NCI-H128 (cell line): Measurements from ENCODE around the gene C1QTNF7.

ENCODE experiments used
- DNase-seq: peaks from one replicate; lab custom pipeline; 2025; ENCODE audit not compliant: unreplicated experiment; lab: John Stamatoyannopoulos, UW

The C1QTNF7 gene

GRCh38 chr4:15455290-15455689 lies 27.5 kb downstream of the C1QTNF7 start:
- no peak for DNase-seq

DNA sequence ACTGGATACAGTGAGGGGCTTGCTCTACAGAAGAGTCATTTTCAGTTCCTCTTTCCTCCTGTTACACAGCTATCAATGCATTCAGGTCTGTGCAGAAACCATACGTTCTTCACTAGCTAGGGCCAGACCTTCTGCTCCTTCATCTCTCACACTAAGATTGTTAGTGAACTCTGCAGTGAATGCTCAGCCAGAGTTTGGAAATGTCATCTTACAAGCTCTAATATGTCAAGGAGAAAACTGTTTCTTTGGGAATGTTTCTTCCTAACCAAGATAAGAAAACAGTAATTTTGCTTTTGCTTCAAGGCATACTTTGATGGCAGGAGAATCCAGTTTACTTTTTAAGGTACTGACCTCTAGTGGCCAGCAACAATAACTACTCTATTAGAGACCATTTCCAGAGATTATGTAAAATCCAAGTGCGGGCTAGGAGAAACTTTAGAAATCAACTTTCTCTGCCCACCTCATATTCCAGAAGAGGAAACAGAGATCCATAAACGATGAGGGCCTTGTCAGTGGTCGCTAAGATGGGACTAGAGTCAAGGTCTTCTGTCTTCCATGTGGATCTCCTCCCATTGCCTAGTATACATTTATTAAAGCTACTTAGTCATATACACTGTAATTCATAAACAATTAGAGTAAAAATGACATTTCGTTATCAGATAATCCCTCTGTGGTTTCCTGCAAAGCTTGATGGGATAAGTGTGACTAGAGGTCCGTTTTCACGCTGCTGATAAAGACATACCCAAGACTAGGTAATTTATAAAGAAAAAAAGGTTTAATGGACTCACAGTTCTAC lies 29.8 kb downstream of the C1QTNF7 start:
- DNase-seq, result peak; percentile 0

GRCh38 chr4:15458616-15459015 lies 30.8 kb downstream of the C1QTNF7 start:
- no peak for DNase-seq

- no peak for DNase-seq
These were observed 31.9 kb downstream of the C1QTNF7 start for GRCh38 chr4:15459706-15460105.

- no peak for DNase-seq
These were observed 38.8 kb downstream of the C1QTNF7 start for GRCh38 chr4:15466596-15466995.

DNA sequence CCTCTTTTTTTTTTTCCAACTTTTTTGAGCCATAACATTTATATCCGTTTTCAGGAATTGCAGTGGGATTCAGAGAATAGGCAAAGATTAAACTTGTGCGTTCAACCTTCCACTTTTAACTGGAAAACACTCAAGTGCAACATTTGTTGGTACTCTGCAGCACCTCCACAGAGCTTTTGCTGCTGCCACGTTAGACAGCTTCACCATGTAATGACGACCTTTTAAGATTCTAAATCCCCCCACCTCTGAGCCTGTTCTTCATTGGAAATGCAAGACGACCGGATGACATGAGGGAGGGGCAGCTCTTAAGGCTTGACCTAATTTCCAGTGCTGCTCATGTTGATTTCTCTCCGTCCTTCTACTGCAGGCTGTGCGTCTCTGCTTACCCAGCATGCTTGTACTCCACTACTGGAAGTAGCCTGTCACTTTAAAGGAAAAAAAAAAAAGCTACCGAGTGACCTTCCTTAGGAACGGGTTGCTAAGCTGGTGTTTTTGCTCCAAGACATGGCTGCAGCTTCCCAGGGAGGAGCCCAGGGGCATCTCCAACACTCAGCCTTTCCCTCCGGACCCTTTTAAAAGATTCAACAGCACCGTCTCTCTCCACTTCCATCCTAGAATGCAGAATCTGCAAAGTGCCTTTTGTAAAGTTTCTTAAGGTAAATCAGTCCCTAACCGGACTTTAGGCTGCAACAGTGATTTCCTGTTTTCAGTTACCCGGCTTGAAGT lies 41.7 kb downstream of the C1QTNF7 start, which contains the start of gene CC2D2A:
Gene CC2D2A (plus strand): TSS at position 481 of the 726 bp plus-strand sequence. CDS start 6,051 bp downstream, outside the sequence.
- DNase-seq, result no peak

- no peak for DNase-seq
These were observed 42.3 kb downstream of the C1QTNF7 start for GRCh38 chr4:15470128-15470475.

GRCh38 chr4:15476396-15476795 lies 48.6 kb downstream of the C1QTNF7 start:
- DNase-seq, result no peak

GRCh38 chr4:15478724-15479088 lies 50.9 kb downstream of the C1QTNF7 start:
- DNase-seq, result no peak

GRCh38 chr4:15479089-15479912 lies 51.5 kb downstream of the C1QTNF7 start:
- DNase-seq, result no peak

- no peak for DNase-seq
These were observed 52.0 kb downstream of the C1QTNF7 start for GRCh38 chr4:15479913-15480185.

GRCh38 chr4:15481961-15482745 lies 54.3 kb downstream of the C1QTNF7 start:
- DNase-seq, result no peak

GRCh38 chr4:15482842-15483241 lies 55.0 kb downstream of the C1QTNF7 start:
- no peak for DNase-seq

GRCh38 chr4:15488136-15488535 lies 60.3 kb downstream of the C1QTNF7 start:
- no peak for DNase-seq

DNA sequence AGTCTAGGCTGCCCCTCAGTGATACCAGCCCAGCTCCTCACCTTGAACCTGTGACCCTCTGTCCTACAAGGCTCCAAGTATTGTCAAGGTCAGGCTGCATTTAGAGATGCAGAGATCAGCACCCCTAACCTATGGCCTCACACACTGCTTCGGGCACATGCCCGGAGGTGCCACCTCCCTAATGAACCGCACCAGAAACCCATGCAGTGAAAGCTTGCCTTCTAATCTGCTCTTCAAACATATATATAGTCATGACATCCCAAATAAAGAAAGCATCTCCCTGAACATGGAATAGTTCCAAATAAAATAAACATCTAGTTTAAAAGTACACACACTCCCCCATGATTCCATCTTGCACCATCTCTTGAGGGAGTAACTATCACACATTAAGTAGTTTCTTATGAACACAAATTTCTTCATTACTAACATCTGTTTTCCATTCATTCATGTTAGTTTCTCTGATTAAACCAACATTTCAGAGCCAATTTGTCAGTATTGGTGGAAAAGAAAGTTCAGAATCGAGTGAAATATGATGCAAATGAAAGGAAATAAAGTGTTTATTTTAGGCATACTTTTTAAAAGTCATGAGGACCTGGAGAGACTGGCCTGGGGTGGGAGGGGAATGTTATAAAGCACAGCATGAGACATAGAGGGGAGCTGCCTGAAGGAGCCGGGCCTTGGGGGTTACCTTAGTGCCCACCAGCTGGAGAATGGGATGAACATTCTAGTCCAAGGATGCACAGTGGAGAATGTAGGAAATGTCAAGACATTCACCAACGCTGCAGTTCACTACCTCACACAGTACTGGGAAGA lies 61.0 kb downstream of the C1QTNF7 start:
- no peak for DNase-seq

GRCh38 chr4:15489551-15489950 lies 61.7 kb downstream of the C1QTNF7 start:
- no peak for DNase-seq

GRCh38 chr4:15493411-15493810 lies 65.6 kb downstream of the C1QTNF7 start:
- DNase-seq, result no peak

DNA sequence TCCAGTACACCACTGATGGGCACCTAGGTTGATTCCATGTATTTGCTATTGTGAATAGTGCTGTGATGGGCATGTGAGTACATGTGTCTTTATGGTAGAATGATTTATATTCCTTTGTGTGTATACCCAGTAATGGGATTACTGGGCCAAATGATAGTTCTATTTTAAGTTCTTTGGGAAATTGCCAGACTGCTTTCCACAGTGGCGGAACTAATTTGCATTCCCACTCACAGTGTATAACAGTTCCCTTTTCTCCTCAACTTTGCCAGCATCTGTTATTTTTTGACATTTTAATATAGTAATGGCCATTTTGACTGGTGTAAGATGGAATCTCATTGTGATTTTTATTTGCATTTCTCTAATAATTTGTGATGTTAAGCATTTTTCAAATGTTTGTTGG lies 67.8 kb downstream of the C1QTNF7 start:
- no peak for DNase-seq
